Stimulated activated CD8-positive, alpha-beta memory T cell treated with anti-CD3 and anti-CD28 coated beads, Interleukin-15, amount 100 ng/mL, for 24 hours (primary cell): ENCODE data around the gene KLF3.

Source experiments
- DNase-seq: peaks from one replicate; pipeline ENCODE4 v3.0.0-alpha.2; 2020; ENCODE audit warnings: low read depth

The KLF3 gene

GRCh38 chr4:38656111-38656510 lies 7.9 kb upstream of the KLF3 start:
- no peak for DNase-seq

- DNase-seq: no peak
These were observed 4.7 kb upstream of the KLF3 start for GRCh38 chr4:38659346-38659745.

GRCh38 chr4:38660838-38661237 lies 3.2 kb upstream of the KLF3 start:
- no peak for DNase-seq

GRCh38 chr4:38661371-38661770 lies 2.6 kb upstream of the KLF3 start:
- no peak for DNase-seq

GRCh38 chr4:38662522-38663089 lies 1.4 kb upstream of the KLF3 start:
- no peak for DNase-seq

- no peak for DNase-seq
These were observed 754 bp upstream of the KLF3 start for GRCh38 chr4:38663090-38663800.

GRCh38 chr4:38664706-38665401 lies 855 bp downstream of the KLF3 start:
- no peak for DNase-seq

GRCh38 chr4:38665551-38666411 lies 1.8 kb downstream of the KLF3 start:
- no peak for DNase-seq

GRCh38 chr4:38666766-38667084 lies 2.7 kb downstream of the KLF3 start:
- no peak for DNase-seq

- no peak for DNase-seq
These were observed 3.3 kb downstream of the KLF3 start for GRCh38 chr4:38667085-38667893.

- DNase-seq: no peak
These were observed 4.4 kb downstream of the KLF3 start for GRCh38 chr4:38668203-38668971.

- no peak for DNase-seq
These were observed 5.2 kb downstream of the KLF3 start for GRCh38 chr4:38669208-38669607.

GRCh38 chr4:38670109-38670901 lies 6.3 kb downstream of the KLF3 start:
- DNase-seq: no peak

- no peak for DNase-seq
These were observed 7.1 kb downstream of the KLF3 start for GRCh38 chr4:38670939-38671591.

GRCh38 chr4:38671592-38671940 lies 7.6 kb downstream of the KLF3 start:
- no peak for DNase-seq

- DNase-seq: no peak
These were observed 8.0 kb downstream of the KLF3 start for GRCh38 chr4:38672074-38672396.

GRCh38 chr4:38672397-38673129 lies 8.6 kb downstream of the KLF3 start:
- DNase-seq: no peak

GRCh38 chr4:38673130-38673978 lies 9.4 kb downstream of the KLF3 start:
- DNase-seq: no peak
